ENCODE measurements around the gene PLPPR3. TPM values are rescaled to one million over a fixed set of nuclear protein-coding genes. Genes with fewer than 3 reads are reported as not detected.

PLPPR3 gene
- total RNA-seq, 1 donor from 2014 or later: not detected

- FAIRE-seq: no peak
- H3K27me3 ChIP-seq (ENCODE audit: control insufficient read depth, insufficient read depth, low read length): no peaks in the 10 kb centered on the region
Observed at GRCh38 chr19:791567-792305, 30.0 kb downstream of the PLPPR3 start.

GRCh38 chr19:791007-791566, 30.7 kb downstream of the PLPPR3 start:
- TF ChIP-seq CTCF (IDR thresholded peaks at IDR 0.05; ENCODE audit: insufficient read depth, low read length, severe bottlenecking): no peak
- DNase-seq (ENCODE audit: low read depth): no peak
- Histone ChIP-seq H3K4me3 (ENCODE audit: low read depth, low read length) (no peak overlapping the region), H3K36me3 (ENCODE audit: control insufficient read depth, insufficient read depth, low read length) (no peaks in the 10 kb centered on the region), H3K27me3 (ENCODE audit: control insufficient read depth, insufficient read depth, low read length) (no peaks in the 10 kb centered on the region)
- no peak for FAIRE-seq

More at GRCh38 chr19:791567-792305, 30.0 kb downstream of the PLPPR3 start:
- TF ChIP-seq CTCF (IDR thresholded peaks at IDR 0.05; ENCODE audit: insufficient read depth, low read length, severe bottlenecking): no peak
- no peak overlapping the region for H3K4me3 ChIP-seq (ENCODE audit: low read depth, low read length)
- DNase-seq (ENCODE audit: low read depth): no peak
- no peaks in the 10 kb centered on the region for H3K36me3 ChIP-seq (ENCODE audit: control insufficient read depth, insufficient read depth, low read length)

- no peak overlapping the region for H3K4me3 ChIP-seq (ENCODE audit: low read depth, low read length)
- FAIRE-seq: no peak
- no peaks in the 10 kb centered on the region for H3K27me3 ChIP-seq (ENCODE audit: control insufficient read depth, insufficient read depth, low read length)
- TF ChIP-seq CTCF (IDR thresholded peaks at IDR 0.05; ENCODE audit: insufficient read depth, low read length, severe bottlenecking): no peak
- no peak for DNase-seq (ENCODE audit: low read depth)
- H3K36me3 ChIP-seq (ENCODE audit: control insufficient read depth, insufficient read depth, low read length): no peaks in the 10 kb centered on the region
Observed at GRCh38 chr19:789701-790060, 32.1 kb downstream of the PLPPR3 start.

- Histone ChIP-seq H3K36me3 (ENCODE audit: control insufficient read depth, insufficient read depth, low read length) (no peaks in the 10 kb centered on the region), H3K27me3 (ENCODE audit: control insufficient read depth, insufficient read depth, low read length) (no peaks in the 10 kb centered on the region), H3K4me3 (ENCODE audit: low read depth, low read length) (no peak overlapping the region)
- no peak for DNase-seq (ENCODE audit: low read depth)
- FAIRE-seq: no peak
- no peak for TF ChIP-seq CTCF (IDR thresholded peaks at IDR 0.05; ENCODE audit: insufficient read depth, low read length, severe bottlenecking)
Observed at GRCh38 chr19:788983-789700, 32.6 kb downstream of the PLPPR3 start.

GRCh38 chr19:788686-788982, 33.1 kb downstream of the PLPPR3 start:
- FAIRE-seq (no peak), DNase-seq (ENCODE audit: low read depth) (no peak)
- Histone ChIP-seq H3K27me3 (ENCODE audit: control insufficient read depth, insufficient read depth, low read length) (no peaks in the 10 kb centered on the region), H3K36me3 (ENCODE audit: control insufficient read depth, insufficient read depth, low read length) (no peaks in the 10 kb centered on the region), H3K4me3 (ENCODE audit: low read depth, low read length) (no peak overlapping the region)
- no peak for TF ChIP-seq CTCF (IDR thresholded peaks at IDR 0.05; ENCODE audit: insufficient read depth, low read length, severe bottlenecking)

Data from bronchial epithelial cell (primary cell).